ENCODE results near the gene GRM4.

GRCh38 chr6:34115915-34116314 is 30.0 kb downstream of the GRM4 start:
- no peak for TF ChIP-seq EZH2 (IDR thresholded peaks at IDR 0.05; ENCODE audit: borderline replicate concordance, low read depth, low read length, poor library complexity, severe bottlenecking)
- TF ChIP-seq CTCF (conservative IDR thresholded peaks at IDR 0.05; ENCODE audit: low read depth, low read length), result no peak
